ENCODE data around the gene DCST1.

DCST1 gene

DNA sequence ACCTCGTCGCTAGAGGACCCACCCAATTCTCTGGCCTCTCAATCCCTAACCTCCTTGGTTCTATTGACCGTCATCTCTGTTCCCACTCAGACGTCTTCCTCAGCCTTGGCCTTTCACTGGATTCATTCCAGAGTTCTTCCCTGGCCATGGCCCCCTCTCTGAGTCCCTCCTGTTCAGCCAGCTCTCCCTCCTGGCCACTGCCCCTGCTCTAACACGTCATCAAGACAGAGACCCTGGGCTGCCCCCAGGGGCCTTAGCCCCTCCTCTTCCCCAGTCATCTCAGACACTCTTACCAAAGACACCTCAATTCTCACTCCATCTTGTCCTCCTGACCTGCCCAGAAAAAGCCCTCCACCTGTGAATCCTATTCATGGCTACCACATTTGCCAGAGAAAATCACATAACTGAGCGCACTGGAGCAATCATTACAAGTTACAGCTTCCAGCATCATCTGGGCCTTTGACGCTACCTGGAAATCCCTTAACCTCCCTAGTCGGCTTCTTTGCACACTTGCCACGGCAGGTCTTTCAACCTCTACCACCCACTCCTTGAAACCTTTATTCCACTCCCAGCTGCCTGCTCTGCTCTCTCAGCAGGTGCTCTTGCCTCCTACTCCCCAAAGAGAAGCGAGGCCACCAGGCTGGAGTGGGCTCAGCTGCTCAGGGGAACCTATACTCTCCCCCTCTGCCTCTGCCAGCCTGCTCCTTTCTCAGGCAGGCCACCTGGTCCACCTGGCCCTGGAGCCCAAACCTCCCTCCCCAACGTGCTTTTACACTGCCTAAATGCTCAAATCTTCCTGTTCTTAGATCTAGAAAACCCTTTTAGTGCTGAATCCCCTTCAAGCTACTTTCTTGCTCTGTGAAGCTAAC, 14.0 kb upstream of the DCST1 start:
- H3K4me3 ChIP-seq (ENCODE audit: low read depth, low read length), result no peak overlapping the region
- DNase-seq (ENCODE audit: low read depth), result no peak
- no peak for TF ChIP-seq CTCF (IDR thresholded peaks at IDR 0.05; ENCODE audit: low read depth, low read length, missing control alignments)

- H3K4me3 ChIP-seq (ENCODE audit: low read depth, low read length), result no peak overlapping the region
- DNase-seq (ENCODE audit: low read depth), result no peak
- no peak for TF ChIP-seq CTCF (IDR thresholded peaks at IDR 0.05; ENCODE audit: low read depth, low read length, missing control alignments)
These were observed 11.3 kb upstream of the DCST1 start for GRCh38 chr1:155022136-155022926.

DNA sequence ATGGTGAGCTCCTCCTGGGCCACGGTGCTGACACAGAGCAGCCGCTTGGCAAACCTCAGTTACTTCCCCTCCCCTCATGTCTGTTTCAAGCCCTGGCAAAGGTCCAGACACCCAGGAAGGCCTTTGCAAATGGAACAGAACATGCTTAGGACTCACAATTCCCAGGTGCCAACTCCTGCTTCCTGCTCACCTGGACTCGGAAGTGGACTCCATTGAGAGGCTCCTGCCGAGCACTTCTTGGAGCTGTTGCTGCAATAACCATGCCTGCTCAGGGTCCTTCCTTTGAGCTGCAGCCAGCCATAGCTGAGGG, 10.7 kb upstream of the DCST1 start:
- DNase-seq (ENCODE audit: low read depth), result no peak
- no peak overlapping the region for H3K4me3 ChIP-seq (ENCODE audit: low read depth, low read length)
- no peak for TF ChIP-seq CTCF (IDR thresholded peaks at IDR 0.05; ENCODE audit: low read depth, low read length, missing control alignments)

DNA sequence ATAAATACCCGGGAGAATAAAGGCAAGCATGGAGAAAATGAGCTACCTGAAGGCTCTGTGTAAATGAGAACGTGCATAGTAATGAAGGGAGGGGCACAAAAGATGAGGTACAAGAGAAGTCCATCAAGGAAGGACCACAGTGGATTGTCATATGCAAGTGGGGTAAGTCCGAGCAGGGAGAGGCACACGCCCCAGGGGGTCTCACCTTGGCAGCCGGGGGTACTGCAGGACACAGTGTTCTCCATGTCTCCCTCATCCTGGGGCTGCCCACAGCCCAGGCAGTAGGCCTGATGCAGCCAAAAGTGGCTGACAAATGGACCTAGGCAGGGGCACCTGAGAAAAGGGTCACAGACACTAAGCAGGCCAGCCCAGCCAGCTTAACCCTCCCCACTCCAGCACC, 10.0 kb upstream of the DCST1 start:
- DNase-seq (ENCODE audit: low read depth), result no peak
- TF ChIP-seq CTCF (IDR thresholded peaks at IDR 0.05; ENCODE audit: low read depth, low read length, missing control alignments), result no peak
- H3K4me3 ChIP-seq (ENCODE audit: low read depth, low read length), result no peak overlapping the region

DNA sequence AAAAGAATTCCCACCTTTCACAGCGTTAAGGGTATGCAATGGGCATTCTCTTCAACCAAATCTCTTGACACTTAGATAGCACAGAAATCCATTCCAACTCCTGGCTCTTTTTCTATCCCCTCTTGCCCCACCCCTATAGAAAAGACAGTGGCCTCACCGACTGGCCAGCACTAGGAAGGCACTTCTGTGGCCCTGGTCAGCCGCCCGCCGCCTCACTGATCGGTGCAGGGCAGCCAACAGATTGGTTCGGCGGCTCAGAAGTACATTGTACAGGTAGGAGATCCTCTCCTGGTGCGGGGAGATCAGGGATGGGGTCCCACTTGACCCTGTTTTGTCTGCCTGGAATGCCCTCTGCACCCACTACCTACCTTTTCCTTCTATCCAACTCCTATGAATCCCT, 9.3 kb upstream of the DCST1 start:
- no peak for TF ChIP-seq CTCF (IDR thresholded peaks at IDR 0.05; ENCODE audit: low read depth, low read length, missing control alignments)
- DNase-seq (ENCODE audit: low read depth), result no peak
- H3K4me3 ChIP-seq (ENCODE audit: low read depth, low read length), result no peak overlapping the region

- no peak for TF ChIP-seq CTCF (IDR thresholded peaks at IDR 0.05; ENCODE audit: low read depth, low read length, missing control alignments)
- no peak overlapping the region for H3K4me3 ChIP-seq (ENCODE audit: low read depth, low read length)
- DNase-seq (ENCODE audit: low read depth), result no peak
These were observed 7.5 kb upstream of the DCST1 start for GRCh38 chr1:155026154-155026553.

Measured in GM12864 (cell line).